K562 (cell line): ENCODE measurements around the gene PITRM1. TPM values are rescaled to one million over a fixed set of nuclear protein-coding genes. Genes with fewer than 3 reads are reported as not detected.

Experiments
- ATAC-seq: fragments of 200-7000 bp; cut with Tn5 transposase; 3 replicates; pipeline ENCODE4 v1.9.1; 2020; ENCODE audit warnings: moderate library complexity
- BruUV-seq: library from RNA; stranded (reverse); fragments of 400-500 nt; replicated peaks from 2 replicates; lab custom pipeline; 2021; lab: Mats Ljungman, UMichigan
- CTCF ChIA-PET: fragments of 300-600 bp; formaldehyde crosslinking; extraction: SDS; loops from one replicate; lab custom pipeline; 2021; ENCODE audit warnings: low intra/inter-chr PET ratio; lab: Yijun Ruan, JAX
- POLR2A ChIA-PET: fragments of 300-600, 350-650 bp; sonication (Branson Sonifier 250); formaldehyde crosslinking; extraction: SDS; loops from one replicate; lab custom pipeline; 2021; ENCODE audit warnings: antibody characterized with exemption, inconsistent platforms; lab: Yijun Ruan, JAX
- DNase-seq, 4 experiments: peaks; one replicate each; pipeline versions ENCODE4 v3.0.0 to v3.0.0-alpha.2; 2011 to 2018; ENCODE audit warnings: low spot score in 3 of 4, mixed read lengths in 3 of 4; ENCODE audit errors: extremely low read depth in 1 of 4
- FAIRE-seq: peaks from 2 replicates; lab custom pipeline; 2011; peaks lifted over from hg19 to GRCh38; lab: Jason Lieb, UNC
- H2AFZ ChIP-seq: 2 replicates; pipeline ENCODE4 v1.6.0; 2011; ENCODE audit warnings: low read depth, low read length, control low read depth, inconsistent platforms
- H3K27ac ChIP-seq: fragments of 200-600 bp; 3 replicates; pipeline ENCODE4 v1.8.0; 2011; ENCODE audit warnings: low read depth, mild to moderate bottlenecking, control low read depth, inconsistent platforms, low read length, moderate library complexity, mixed read lengths; ENCODE audit errors: extremely low read depth
- H3K27me3 ChIP-seq, 2 experiments: fragments of 300-600 bp in 1 of 2; 2 replicates in 1 of 2; 3 replicates in 1 of 2; pipeline versions ENCODE4 v1.6.0 to v1.8.0; 2011; ENCODE audit warnings: inconsistent platforms in 2 of 2, low read length in 2 of 2, mild to moderate bottlenecking in 1 of 2, mixed read lengths in 1 of 2, moderate library complexity in 1 of 2; ENCODE audit not compliant: control insufficient read depth in 2 of 2, insufficient read depth in 2 of 2
- H3K36me3 ChIP-seq: fragments of 300-600 bp; 3 replicates; pipeline ENCODE4 v1.8.0; 2011; ENCODE audit warnings: mild to moderate bottlenecking, low read length, inconsistent platforms; ENCODE audit not compliant: control insufficient read depth, insufficient read depth
- H3K4me1 ChIP-seq, 2 experiments: fragments of 200-600 bp in 1 of 2; replicated peaks in 1 of 2; 2 replicates in 1 of 2; 3 replicates in 1 of 2; pipeline versions ENCODE4 v1.5.1 to v1.8.0; 2011; ENCODE audit warnings: inconsistent platforms in 2 of 2, low read length in 2 of 2, mild to moderate bottlenecking in 1 of 2, mixed read lengths in 1 of 2, moderate library complexity in 1 of 2; ENCODE audit not compliant: control insufficient read depth in 2 of 2, insufficient read depth in 2 of 2
- H3K4me2 ChIP-seq: 2 replicates; pipeline ENCODE4 v1.6.1; 2011; ENCODE audit warnings: low read length, control low read depth, inconsistent platforms, mixed read lengths; ENCODE audit not compliant: insufficient read depth
- H3K4me3 ChIP-seq: fragments of 200-600 bp; sonication (generic), shearing (Covaris generic); 2 replicates; pipeline ENCODE4 v1.5.1; 2016; ENCODE audit warnings: control low read depth, inconsistent platforms
- H3K79me2 ChIP-seq: fragments of 200-600 bp; 3 replicates; pipeline ENCODE4 v1.8.0; 2011; ENCODE audit warnings: low read length, inconsistent platforms; ENCODE audit not compliant: control insufficient read depth, insufficient read depth
- H3K9ac ChIP-seq, 2 experiments: 2 replicates each; pipeline versions ENCODE4 v1.6.0 to v1.6.1; 2011; ENCODE audit warnings: low read depth in 2 of 2, low read length in 2 of 2, control low read depth in 1 of 2, inconsistent platforms in 1 of 2, mild to moderate bottlenecking in 1 of 2, mixed read lengths in 1 of 2; ENCODE audit not compliant: insufficient read depth in 1 of 2
- H3K9me1 ChIP-seq: one replicate; pipeline ENCODE4 v1.6.0; 2011; ENCODE audit warnings: inconsistent platforms, mild to moderate bottlenecking, low read length, moderate library complexity; ENCODE audit not compliant: control insufficient read depth, insufficient read depth
- H3K9me3 ChIP-seq: replicated peaks from 2 replicates; pipeline ENCODE4 v1.5.1; 2011; ENCODE audit warnings: low read depth, low read length, inconsistent platforms; ENCODE audit not compliant: control insufficient read depth, insufficient read depth
- H4K20me1 ChIP-seq: replicated peaks from 2 replicates; pipeline ENCODE4 v1.6.1; 2011; ENCODE audit warnings: low read length, inconsistent platforms, mixed read lengths; ENCODE audit not compliant: control insufficient read depth, insufficient read depth
- ZFP36 ChIP-seq: fragments of 150-350 bp; IDR thresholded peaks from 2 replicates; pipeline ENCODE4 v1.6.1; 2018; ENCODE audit warnings: low read length, low read depth; ENCODE audit not compliant: partially characterized antibody
- ZNF174 ChIP-seq: fragments of 250-450 bp; sonication (Bioruptor Pico); IDR thresholded peaks from 2 replicates; pipeline ENCODE4 v1.4.0; 2020; ENCODE audit warnings: mild to moderate bottlenecking
- ZNF561 ChIP-seq: fragments of 450-650 bp; formaldehyde crosslinking; conservative IDR thresholded peaks from 2 replicates; pipeline ENCODE4 v1.4.0; 2020; ENCODE audit warnings: mild to moderate bottlenecking, moderate library complexity
- ZNF57 ChIP-seq: fragments of 450-650 bp; formaldehyde crosslinking; IDR thresholded peaks from 2 replicates; pipeline ENCODE4 v1.4.0; 2020; ENCODE audit warnings: mild to moderate bottlenecking, moderate library complexity
- WGBS: fragments of 100-300 bp; shearing (Covaris generic); methylation state at CpG from one replicate; pipeline ENCODE4 v1.1.6; 2016; ENCODE audit warnings: low coverage, mixed read lengths; ENCODE audit not compliant: insufficient coverage; ENCODE audit errors: missing lambda C conversion rate; 5-methylcytosine and 5-hydroxymethylcytosine counted together
- in situ Hi-C: fragments of 300-500 bp; cut with MboI; formaldehyde crosslinking; loops from 4 replicates; pipeline ENCODE4 v1.15.0; 2018; ENCODE audit warnings: inconsistent platforms, mixed read lengths
- intact Hi-C: fragments of 100-400 bp; cut with micrococcal nuclease; formaldehyde crosslinking; loops from 2 replicates; pipeline ENCODE4 v1.14.2; 2022
- polyA plus RNA-seq, 8 experiments: library from polyadenylated mRNA; depleted of rRNA in 4 of 8; stranded (reverse) in 5 of 8; unstranded in 3 of 8; fragments of >200 nt; fragmentation: Nextera tagmentation in 2 of 8; fragmentation: Illumina TruSeq in 1 of 8; extraction: Ambion mirVana in 2 of 8; extraction: Trizol in 1 of 8; gene quantifications; 2 replicates each; pipeline versions ENCODE4 v1.2.1 to v1.2.3, GENCODE V29; 2011 to 2014; ENCODE audit warnings: inconsistent platforms in 1 of 8, missing spikeins in 1 of 8
- total RNA-seq, 7 experiments: library from RNA; depleted of rRNA in 6 of 7; stranded (reverse); fragments of >200 nt in 6 of 7; fragmentation: Illumina TruSeq in 2 of 7; extraction: Trizol in 2 of 7; gene quantifications; 2 replicates each; pipeline versions ENCODE4 v1.2.1 to v1.2.3, GENCODE V29; 2011 to 2021; ENCODE audit warnings: low replicate concordance in 1 of 7
- TF ChIP-seq, protein P1 (sequence below): fragments of 450-650 bp; IDR thresholded peaks from 2 replicates; pipeline ENCODE4 v1.6.1; 2014; ENCODE audit warnings: low read depth, mild to moderate bottlenecking, moderate library complexity, borderline replicate concordance

PITRM1 gene
- total and polyA plus RNA-seq, 9 of the 15 experiments (the other 6 are each of a cell fraction or from before 2014, with no cell fraction given): 21.1 to 70.4 (median 39.7) TPM

GRCh38 chr10:3111621-3112163, 60.9 kb downstream of the PITRM1 start:
- no peak for ATAC-seq
- Histone ChIP-seq H3K27me3 (no peaks in the 10 kb centered on the region), H3K9me1 (no peaks in the 10 kb centered on the region), H3K4me3 (no peak overlapping the region), H3K4me2 (no peak overlapping the region), H3K9ac (no peak overlapping the region), H3K36me3 (peaks cover 90% of the 10 kb centered on the region), H3K79me2 (no peaks in the 10 kb centered on the region), H3K27ac (no peak overlapping the region), H3K9me3 (no peaks in the 10 kb centered on the region), H2AFZ (no peak overlapping the region), H4K20me1 (no peaks in the 10 kb centered on the region), H3K4me1 (no peaks in the 10 kb centered on the region)
- no TSS peak for BruUV-seq
- intact Hi-C loops (no loop called here), in situ Hi-C loops (no loop called here)
- FAIRE-seq: no peak
- ChIA-PET CTCF (no interaction called here), POLR2A (interaction anchor here (1.0 to 1.9 kb wide), 4 partner anchors 11 to 16 kb away, joined by 3 to 4 read pairs (median 4); no protein-coding TSS in a partner anchor)
- no peak for DNase-seq
- WGBS: 95% methylated on average over 14 of the region's 15 CpGs
- TF ChIP-seq, protein P1, sequence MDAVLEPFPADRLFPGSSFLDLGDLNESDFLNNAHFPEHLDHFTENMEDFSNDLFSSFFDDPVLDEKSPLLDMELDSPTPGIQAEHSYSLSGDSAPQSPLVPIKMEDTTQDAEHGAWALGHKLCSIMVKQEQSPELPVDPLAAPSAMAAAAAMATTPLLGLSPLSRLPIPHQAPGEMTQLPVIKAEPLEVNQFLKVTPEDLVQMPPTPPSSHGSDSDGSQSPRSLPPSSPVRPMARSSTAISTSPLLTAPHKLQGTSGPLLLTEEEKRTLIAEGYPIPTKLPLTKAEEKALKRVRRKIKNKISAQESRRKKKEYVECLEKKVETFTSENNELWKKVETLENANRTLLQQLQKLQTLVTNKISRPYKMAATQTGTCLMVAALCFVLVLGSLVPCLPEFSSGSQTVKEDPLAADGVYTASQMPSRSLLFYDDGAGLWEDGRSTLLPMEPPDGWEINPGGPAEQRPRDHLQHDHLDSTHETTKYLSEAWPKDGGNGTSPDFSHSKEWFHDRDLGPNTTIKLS: no peak
- TF ChIP-seq ZNF174 (CRISPR knock-in tag) (no peak), ZNF57 (CRISPR knock-in tag) (no peak), ZFP36 (no peak), ZNF561 (CRISPR knock-in tag) (no peak)
